ENCODE data around the gene CDC5L. TPM values are rescaled to one million over a fixed set of nuclear protein-coding genes. Genes with fewer than 3 reads are reported as not detected.

The CDC5L gene
- total RNA-seq, 1 donor from 2014 or later, result 16.5 TPM

GRCh38 chr6:44396968-44397367 is 9.5 kb downstream of the CDC5L start:
- Histone ChIP-seq H3K9me3 (no peaks in the 10 kb centered on the region), H3K4me1 (peaks cover 13% of the 10 kb centered on the region), H3K27ac (no peak overlapping the region), H3K27me3 (no peaks in the 10 kb centered on the region), H3K4me3 (no peak overlapping the region), H3K36me3 (peaks cover 0 to 58% of the 10 kb centered on the region in 2 donors)
- intact Hi-C loops (cut with DNase I), result no loop called here
- DNase-seq (ENCODE audit: extremely low spot score in 2 of 2), result no peak
- TF ChIP-seq POLR2AphosphoS5 (IDR thresholded peaks at IDR 0.05; ENCODE audit: insufficient read depth in 1 of 2, low read depth in 1 of 2) (no peak), POLR2A (IDR thresholded peaks at IDR 0.05) (no peak)
- TF ChIP-seq, protein P1, sequence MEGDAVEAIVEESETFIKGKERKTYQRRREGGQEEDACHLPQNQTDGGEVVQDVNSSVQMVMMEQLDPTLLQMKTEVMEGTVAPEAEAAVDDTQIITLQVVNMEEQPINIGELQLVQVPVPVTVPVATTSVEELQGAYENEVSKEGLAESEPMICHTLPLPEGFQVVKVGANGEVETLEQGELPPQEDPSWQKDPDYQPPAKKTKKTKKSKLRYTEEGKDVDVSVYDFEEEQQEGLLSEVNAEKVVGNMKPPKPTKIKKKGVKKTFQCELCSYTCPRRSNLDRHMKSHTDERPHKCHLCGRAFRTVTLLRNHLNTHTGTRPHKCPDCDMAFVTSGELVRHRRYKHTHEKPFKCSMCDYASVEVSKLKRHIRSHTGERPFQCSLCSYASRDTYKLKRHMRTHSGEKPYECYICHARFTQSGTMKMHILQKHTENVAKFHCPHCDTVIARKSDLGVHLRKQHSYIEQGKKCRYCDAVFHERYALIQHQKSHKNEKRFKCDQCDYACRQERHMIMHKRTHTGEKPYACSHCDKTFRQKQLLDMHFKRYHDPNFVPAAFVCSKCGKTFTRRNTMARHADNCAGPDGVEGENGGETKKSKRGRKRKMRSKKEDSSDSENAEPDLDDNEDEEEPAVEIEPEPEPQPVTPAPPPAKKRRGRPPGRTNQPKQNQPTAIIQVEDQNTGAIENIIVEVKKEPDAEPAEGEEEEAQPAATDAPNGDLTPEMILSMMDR (IDR thresholded peaks at IDR 0.05), result no peak

DNA sequence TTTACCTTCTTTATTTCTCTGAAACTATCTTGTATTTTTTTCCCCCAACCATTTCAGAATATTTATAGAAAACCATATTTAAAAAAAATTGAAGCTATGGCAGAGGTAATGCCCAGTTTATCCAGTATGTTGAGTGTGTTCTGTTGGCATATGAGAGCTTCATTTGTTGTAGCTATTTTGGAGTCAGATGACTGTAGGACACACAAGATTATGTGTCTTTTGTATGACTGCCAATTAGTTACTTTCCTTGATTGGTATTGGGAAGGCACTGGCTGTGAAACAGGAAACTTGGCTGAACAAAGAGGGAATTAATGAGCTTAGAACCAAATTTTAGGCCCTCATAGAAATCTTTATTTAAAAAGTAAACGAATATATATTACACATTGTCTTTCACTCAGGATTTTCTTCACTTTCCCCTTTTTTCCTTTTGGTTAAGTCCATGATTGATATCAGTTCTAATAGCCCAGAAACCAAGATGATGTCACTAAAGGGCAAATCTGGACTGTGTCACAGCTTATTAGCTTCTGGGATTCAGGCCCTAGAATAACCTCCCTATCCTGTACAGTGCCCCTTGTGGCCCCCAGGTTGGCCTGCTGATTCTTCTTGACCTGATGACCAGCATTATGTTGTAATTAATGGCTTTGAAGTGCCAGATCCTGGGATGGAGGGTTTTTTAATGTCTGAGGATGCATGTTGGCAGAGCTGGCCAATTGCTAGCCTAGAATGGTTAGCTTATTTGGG is 10.1 kb downstream of the CDC5L start:
- Histone ChIP-seq H3K4me1 (peaks cover 13% of the 10 kb centered on the region), H3K27ac (no peak overlapping the region), H3K36me3 (peaks cover 0 to 56% of the 10 kb centered on the region in 2 donors), H3K27me3 (no peaks in the 10 kb centered on the region), H3K9me3 (no peaks in the 10 kb centered on the region), H3K4me3 (no peak overlapping the region)
- intact Hi-C loops (cut with DNase I), result no loop called here
- TF ChIP-seq, protein P1 (IDR thresholded peaks at IDR 0.05), result no peak
- TF ChIP-seq POLR2A (IDR thresholded peaks at IDR 0.05) (no peak), POLR2AphosphoS5 (IDR thresholded peaks at IDR 0.05; ENCODE audit: insufficient read depth in 1 of 2, low read depth in 1 of 2) (no peak)
- no peak for DNase-seq (ENCODE audit: extremely low spot score in 2 of 2)

DNA sequence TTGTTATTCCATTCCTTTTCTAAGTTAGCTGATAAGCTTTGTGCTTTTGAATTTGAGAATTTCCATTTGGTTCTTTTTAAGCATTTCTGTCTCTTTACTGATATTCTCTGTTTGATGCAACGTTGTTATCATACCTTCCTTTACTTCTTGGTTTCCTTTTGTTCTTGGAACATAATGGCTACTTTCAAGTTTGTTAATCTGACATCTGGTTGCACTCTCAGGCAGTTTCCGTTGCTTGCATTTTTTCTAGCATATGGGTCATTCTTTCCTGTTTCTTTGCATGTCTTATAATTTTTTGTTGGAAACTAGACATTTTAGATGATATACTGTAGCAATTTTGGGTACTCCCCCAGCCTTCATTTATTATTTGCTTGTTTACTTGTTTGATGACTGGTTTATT is 12.5 kb downstream of the CDC5L start:
- no peak for TF ChIP-seq POLR2A (IDR thresholded peaks at IDR 0.05)
- no peak for TF ChIP-seq POLR2AphosphoS5 (IDR thresholded peaks at IDR 0.05; ENCODE audit: insufficient read depth in 1 of 2, low read depth in 1 of 2)
- TF ChIP-seq, protein P1 (IDR thresholded peaks at IDR 0.05), result no peak
- intact Hi-C loops (cut with DNase I), result no loop called here
- Histone ChIP-seq H3K27me3 (no peaks in the 10 kb centered on the region), H3K9me3 (no peaks in the 10 kb centered on the region), H3K36me3 (peaks cover 0 to 38% of the 10 kb centered on the region in 2 donors), H3K27ac (no peak overlapping the region), H3K4me1 (peaks cover 13% of the 10 kb centered on the region), H3K4me3 (no peak overlapping the region)
- no peak for DNase-seq (ENCODE audit: extremely low spot score in 2 of 2)

- intact Hi-C loops (cut with DNase I), result no loop called here
- Histone ChIP-seq H3K4me1 (peaks cover 13% of the 10 kb centered on the region), H3K9me3 (no peaks in the 10 kb centered on the region), H3K4me3 (no peak overlapping the region), H3K27ac (no peak overlapping the region), H3K27me3 (no peaks in the 10 kb centered on the region), H3K36me3 (peaks cover 0 to 38% of the 10 kb centered on the region in 2 donors)
- TF ChIP-seq POLR2AphosphoS5 (IDR thresholded peaks at IDR 0.05; ENCODE audit: insufficient read depth in 1 of 2, low read depth in 1 of 2), result no peak
- TF ChIP-seq POLR2A (IDR thresholded peaks at IDR 0.05), result no peak
- TF ChIP-seq, protein P1 (IDR thresholded peaks at IDR 0.05), result no peak
- no peak for DNase-seq (ENCODE audit: extremely low spot score in 2 of 2)
These were observed 13.1 kb downstream of the CDC5L start for GRCh38 chr6:44400572-44400971.

GRCh38 chr6:44401138-44401537 is 13.6 kb downstream of the CDC5L start:
- DNase-seq (ENCODE audit: extremely low spot score in 2 of 2), result no peak
- H3K36me3 ChIP-seq, result peaks cover 0 to 37% of the 10 kb centered on the region in 2 donors
- no peak overlapping the region for H3K27ac ChIP-seq
- intact Hi-C loops (cut with DNase I), result no loop called here
- H3K27me3 ChIP-seq, result no peaks in the 10 kb centered on the region
- H3K4me1 ChIP-seq, result peaks cover 13% of the 10 kb centered on the region
- TF ChIP-seq POLR2AphosphoS5 (IDR thresholded peaks at IDR 0.05; ENCODE audit: insufficient read depth in 1 of 2, low read depth in 1 of 2) (no peak), POLR2A (IDR thresholded peaks at IDR 0.05) (no peak)
- TF ChIP-seq, protein P1 (IDR thresholded peaks at IDR 0.05), result no peak
- no peak overlapping the region for H3K4me3 ChIP-seq
- no peaks in the 10 kb centered on the region for H3K9me3 ChIP-seq
